ENCODE results near the gene GFRA1. TPM values are rescaled to one million over a fixed set of nuclear protein-coding genes. Genes with fewer than 3 reads are reported as not detected.

Gene GFRA1
- total and polyA plus RNA-seq, 2 of the 8 experiments (the other 6 are each of a cell fraction or from before 2014, with no cell fraction given), result 1.1 to 2.0 TPM

- FAIRE-seq, result no peak
- ChIA-PET POLR2A (ENCODE audit: partially characterized antibody) (no interaction called here), CTCF (ENCODE audit: partially characterized antibody) (interaction anchor here (1.6 kb wide), 1 partner anchor 65 kb away, joined by 4 read pairs; no protein-coding TSS in a partner anchor)
- H3K23ac ChIP-seq (ENCODE audit: insufficient read length), result no peak overlapping the region
- H2BK120ac ChIP-seq (replicated peaks; ENCODE audit: low read depth, low read length), result no peak overlapping the region
- no peak overlapping the region for H2AFZ ChIP-seq (ENCODE audit: low read length)
- DNase-seq (ENCODE audit: low read depth in 1 of 2, low spot score in 2 of 2), result no peak
- no peak overlapping the region for H3K14ac ChIP-seq (ENCODE audit: insufficient read length)
- no peak overlapping the region for H2BK15ac ChIP-seq (ENCODE audit: low read length)
- no peaks in the 10 kb centered on the region for H3K9me3 ChIP-seq (ENCODE audit: insufficient read depth in 2 of 2, low read depth in 1 of 2, low read length in 1 of 2)
- no peak overlapping the region for H2BK5ac ChIP-seq (ENCODE audit: low read depth, low read length)
- H3K27ac ChIP-seq (ENCODE audit: low read depth, low read length), result no peak overlapping the region
- H3K27me3 ChIP-seq (replicated peaks in 1 of 4; ENCODE audit: control insufficient read depth in 3 of 4, extremely low read depth in 1 of 4, insufficient read depth in 3 of 4, low read length in 3 of 4), result no peaks in the 10 kb centered on the region
- H4K5ac ChIP-seq (ENCODE audit: insufficient read length, low read depth, low read length), result no peak overlapping the region
- H3K79me1 ChIP-seq (ENCODE audit: low read depth, low read length), result no peaks in the 10 kb centered on the region
- no peaks in the 10 kb centered on the region for H4K20me1 ChIP-seq (replicated peaks in 1 of 2; ENCODE audit: control insufficient read depth in 1 of 2, insufficient read depth in 2 of 2, low read length in 2 of 2)
- H3K18ac ChIP-seq (ENCODE audit: extremely low read depth, low read length), result no peak overlapping the region
- H3K79me2 ChIP-seq (ENCODE audit: control insufficient read depth in 1 of 2, insufficient read depth in 2 of 2, low read length in 2 of 2), result no peaks in the 10 kb centered on the region
- no peak overlapping the region for H2BK12ac ChIP-seq (ENCODE audit: low read depth, low read length)
- H3K23me2 ChIP-seq (ENCODE audit: low read depth, low read length), result no peaks in the 10 kb centered on the region
- no peak overlapping the region for H3K4me3 ChIP-seq (ENCODE audit: extremely low read depth in 1 of 4, insufficient read depth in 2 of 4, low read depth in 3 of 4, low read length in 4 of 4)
- no peak overlapping the region for H2AK5ac ChIP-seq (ENCODE audit: low read depth, low read length)
- no peaks in the 10 kb centered on the region for H3K4me1 ChIP-seq (replicated peaks in 1 of 4; ENCODE audit: control insufficient read depth in 3 of 4, insufficient read depth in 4 of 4, low read length in 3 of 4)
- WGBS, 2 experiments (ENCODE audit: extremely low coverage in 1 of 2, insufficient coverage in 1 of 2, insufficient read length in 1 of 2, insufficient replicate concordance in 2 of 2, low coverage in 1 of 2, low lambda C conversion rate in 2 of 2, missing lambda C conversion rate in 1 of 2), result 64% methylated on average over 3 of the region's 3 CpGs; no CpG with 5 or more reads in 1 of the 2 experiments
- H3K4me2 ChIP-seq (ENCODE audit: insufficient read depth in 1 of 2, low read depth in 2 of 2, low read length in 2 of 2), result no peak overlapping the region
- no peak overlapping the region for H2BK20ac ChIP-seq (ENCODE audit: low read length)
- no peak overlapping the region for H3K4ac ChIP-seq (replicated peaks; ENCODE audit: insufficient read length, low read depth, low read length)
- H4K8ac ChIP-seq (ENCODE audit: extremely low read depth, insufficient read depth, low read length), result no peak overlapping the region
- H3K56ac ChIP-seq (replicated peaks; ENCODE audit: insufficient read length, low read depth, low read length), result no peak overlapping the region
- H3K9ac ChIP-seq (replicated peaks in 1 of 4; ENCODE audit: extremely low read depth in 1 of 4, low read depth in 3 of 4, low read length in 3 of 4), result no peak overlapping the region
- no peak overlapping the region for H4K91ac ChIP-seq (replicated peaks; ENCODE audit: insufficient read length, low read length)
- no peaks in the 10 kb centered on the region for H3K36me3 ChIP-seq (ENCODE audit: control insufficient read depth in 2 of 4, insufficient read depth in 4 of 4, low read length in 3 of 4)
- TF ChIP-seq CBX5 (IDR thresholded peaks at IDR 0.05; ENCODE audit: low read depth, low read length) (no peak), SIRT6 (IDR thresholded peaks at IDR 0.05; ENCODE audit: low read length) (no peak), CHD1 (IDR thresholded peaks at IDR 0.05; ENCODE audit: low read depth, low read length) (no peak), CTBP2 (IDR thresholded peaks at IDR 0.05; ENCODE audit: borderline replicate concordance, insufficient read depth, insufficient read length, low read length) (no peak), POLR2A (IDR thresholded peaks at IDR 0.05; ENCODE audit: control extremely low read depth in 1 of 2, low read depth in 2 of 2, low read length in 2 of 2) (no peak), RAD21 (IDR thresholded peaks at IDR 0.05 in 1 of 2, conservative IDR thresholded peaks at IDR 0.05 in 1 of 2; ENCODE audit: low read depth in 2 of 2, low read length in 2 of 2) (no peak), FOSL1 (IDR thresholded peaks at IDR 0.05; ENCODE audit: insufficient read depth, low read depth, low read length) (no peak), NRF1 (IDR thresholded peaks at IDR 0.05; ENCODE audit: low read depth, low read length) (no peak), JUND (IDR thresholded peaks at IDR 0.05; ENCODE audit: low read length) (no peak), SP1 (IDR thresholded peaks at IDR 0.05; ENCODE audit: low read depth, low read length) (no peak), BRCA1 (IDR thresholded peaks at IDR 0.05; ENCODE audit: low read depth, low read length) (no peak), CEBPB (IDR thresholded peaks at IDR 0.05; ENCODE audit: low read depth, low read length) (no peak), NANOG (IDR thresholded peaks at IDR 0.05; ENCODE audit: insufficient read depth, low read depth, low read length, poor library complexity, severe bottlenecking) (no peak)
These were observed 49.7 kb downstream of the GFRA1 start for GRCh38 chr10:116223289-116223688.
